ENCODE results near the gene PLCB1. TPM values are rescaled to one million over a fixed set of nuclear protein-coding genes. Genes with fewer than 3 reads are reported as not detected.

The PLCB1 gene
- total RNA-seq, 3 donors from 2014 or later, result 7.2 to 50.7 (median 8.8) TPM

DNA sequence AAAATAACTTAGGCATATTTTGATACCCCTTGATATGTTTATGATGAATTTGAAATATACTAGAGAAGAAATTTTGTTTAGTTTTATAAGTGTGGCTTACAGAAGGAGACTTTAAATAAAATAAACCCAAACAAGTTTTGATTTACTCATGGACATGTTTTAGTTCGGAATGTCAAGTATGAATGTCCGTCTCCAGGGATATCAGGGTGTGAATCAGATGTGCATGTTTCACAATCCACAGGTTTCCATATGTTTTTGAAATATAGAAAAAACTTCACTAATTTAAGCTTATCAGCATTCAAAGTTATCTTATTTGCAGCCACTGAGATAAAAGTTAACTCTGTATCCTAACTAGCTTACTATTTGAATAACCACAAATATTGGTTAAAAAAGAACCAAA is 51.5 kb downstream of the PLCB1 start:
- ATAC-seq, result no peak
- Histone ChIP-seq H3K4me1 (ENCODE audit: low read depth) (no peaks in the 10 kb centered on the region), H3K4me3 (no peak overlapping the region), H3K36me3 (ENCODE audit: low read depth) (no peaks in the 10 kb centered on the region), H3K9me3 (no peaks in the 10 kb centered on the region)
- intact Hi-C loops (cut with DNase I, micrococcal nuclease), result no loop called here
- TF ChIP-seq, protein P1, sequence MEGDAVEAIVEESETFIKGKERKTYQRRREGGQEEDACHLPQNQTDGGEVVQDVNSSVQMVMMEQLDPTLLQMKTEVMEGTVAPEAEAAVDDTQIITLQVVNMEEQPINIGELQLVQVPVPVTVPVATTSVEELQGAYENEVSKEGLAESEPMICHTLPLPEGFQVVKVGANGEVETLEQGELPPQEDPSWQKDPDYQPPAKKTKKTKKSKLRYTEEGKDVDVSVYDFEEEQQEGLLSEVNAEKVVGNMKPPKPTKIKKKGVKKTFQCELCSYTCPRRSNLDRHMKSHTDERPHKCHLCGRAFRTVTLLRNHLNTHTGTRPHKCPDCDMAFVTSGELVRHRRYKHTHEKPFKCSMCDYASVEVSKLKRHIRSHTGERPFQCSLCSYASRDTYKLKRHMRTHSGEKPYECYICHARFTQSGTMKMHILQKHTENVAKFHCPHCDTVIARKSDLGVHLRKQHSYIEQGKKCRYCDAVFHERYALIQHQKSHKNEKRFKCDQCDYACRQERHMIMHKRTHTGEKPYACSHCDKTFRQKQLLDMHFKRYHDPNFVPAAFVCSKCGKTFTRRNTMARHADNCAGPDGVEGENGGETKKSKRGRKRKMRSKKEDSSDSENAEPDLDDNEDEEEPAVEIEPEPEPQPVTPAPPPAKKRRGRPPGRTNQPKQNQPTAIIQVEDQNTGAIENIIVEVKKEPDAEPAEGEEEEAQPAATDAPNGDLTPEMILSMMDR (IDR thresholded peaks at IDR 0.05), result no peak
- DNase-seq, result no peak

DNA sequence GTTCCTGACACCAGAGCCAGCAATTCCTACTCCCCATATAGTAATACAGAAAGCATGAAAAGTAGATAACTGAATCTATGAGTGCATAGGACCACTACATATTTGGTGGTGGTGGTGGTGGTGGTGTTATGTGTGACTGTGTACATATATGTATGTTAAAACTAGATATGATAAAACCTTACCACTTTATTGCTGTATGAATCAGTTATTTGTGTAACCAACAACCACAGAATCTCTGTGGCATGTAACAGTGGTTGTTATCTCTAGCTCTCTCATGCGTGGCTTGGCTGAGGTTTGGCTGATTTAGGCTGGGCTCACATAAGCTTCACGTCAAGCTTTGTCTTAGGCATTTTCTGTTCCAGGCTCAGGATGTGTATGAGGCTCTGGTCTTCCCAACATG is 55.7 kb downstream of the PLCB1 start:
- no peak for DNase-seq
- TF ChIP-seq, protein P1 (IDR thresholded peaks at IDR 0.05), result no peak
- ATAC-seq, result no peak

DNA sequence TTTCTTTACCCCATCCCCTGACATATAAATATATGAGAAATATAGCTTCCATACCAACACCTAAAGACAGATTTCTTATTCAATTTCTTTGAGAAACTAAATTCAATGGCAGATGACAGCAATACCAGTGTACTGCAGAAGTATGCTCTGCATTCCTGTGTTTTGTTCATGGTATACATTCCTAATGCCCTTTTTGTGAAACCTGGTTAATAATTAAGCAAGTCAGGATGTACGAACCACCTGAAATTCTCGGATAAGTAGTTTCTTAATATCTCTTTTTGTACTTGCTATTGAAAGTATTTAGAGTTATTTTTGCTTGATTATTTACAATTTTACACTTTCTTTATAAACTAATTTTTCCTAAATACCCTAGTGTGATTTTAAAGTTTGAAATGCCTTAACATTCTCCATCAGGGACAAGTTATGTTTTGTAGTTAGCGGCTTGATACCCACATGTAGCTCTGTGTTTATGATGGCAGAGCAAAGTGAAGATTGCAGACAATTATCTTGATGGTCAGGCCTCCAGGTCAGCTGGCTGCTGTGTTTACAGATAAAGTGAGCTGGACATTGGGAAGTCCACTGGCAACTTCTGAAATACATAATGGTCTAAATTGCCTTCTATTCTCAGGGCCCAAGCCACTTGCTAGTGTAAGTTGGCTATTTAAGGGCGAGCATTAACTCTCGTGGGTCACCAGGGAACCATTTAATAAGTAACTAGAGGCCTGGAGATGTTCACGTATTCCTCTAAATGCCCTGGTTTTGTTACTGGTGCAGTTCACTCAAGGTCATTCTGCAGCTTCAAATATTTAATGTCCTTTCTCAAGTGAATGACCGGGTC is 58.2 kb downstream of the PLCB1 start:
- no peaks in the 10 kb centered on the region for H3K4me1 ChIP-seq (ENCODE audit: low read depth)
- TF ChIP-seq, protein P1 (IDR thresholded peaks at IDR 0.05), result no peak
- H3K9me3 ChIP-seq, result peaks cover 6% of the 10 kb centered on the region
- ATAC-seq (no peak), DNase-seq (no peak)
- intact Hi-C loops (cut with DNase I, micrococcal nuclease), result no loop called here
- no peak overlapping the region for H3K4me3 ChIP-seq
- no peaks in the 10 kb centered on the region for H3K36me3 ChIP-seq (ENCODE audit: low read depth)

More for the DNA sequence above, 55.7 kb downstream of the PLCB1 start:
- intact Hi-C loops (cut with DNase I, micrococcal nuclease), result no loop called here
- Histone ChIP-seq H3K4me1 (ENCODE audit: low read depth) (no peaks in the 10 kb centered on the region), H3K36me3 (ENCODE audit: low read depth) (no peaks in the 10 kb centered on the region), H3K4me3 (no peak overlapping the region), H3K9me3 (no peaks in the 10 kb centered on the region)

GRCh38 chr20:8194721-8195120 is 62.7 kb downstream of the PLCB1 start:
- Histone ChIP-seq H3K4me3 (no peak overlapping the region), H3K36me3 (ENCODE audit: low read depth) (no peaks in the 10 kb centered on the region), H3K9me3 (peaks cover 6% of the 10 kb centered on the region), H3K4me1 (ENCODE audit: low read depth) (no peaks in the 10 kb centered on the region)
- ATAC-seq, result no peak
- intact Hi-C loops (cut with DNase I, micrococcal nuclease), result no loop called here
- no peak for DNase-seq
- TF ChIP-seq, protein P1 (IDR thresholded peaks at IDR 0.05), result no peak

GRCh38 chr20:8196096-8196495 is 64.0 kb downstream of the PLCB1 start:
- H3K36me3 ChIP-seq (ENCODE audit: low read depth), result no peaks in the 10 kb centered on the region
- intact Hi-C loops (cut with DNase I, micrococcal nuclease), result no loop called here
- TF ChIP-seq, protein P1 (IDR thresholded peaks at IDR 0.05), result no peak
- DNase-seq, result no peak
- no peaks in the 10 kb centered on the region for H3K4me1 ChIP-seq (ENCODE audit: low read depth)
- no peak for ATAC-seq
- H3K9me3 ChIP-seq, result peaks cover 6% of the 10 kb centered on the region
- H3K4me3 ChIP-seq, result no peak overlapping the region

All from mucosa of descending colon (tissue), 3 donors.